ENCODE results near the gene COL28A1.
"Not testable (repeated sequence)": the region's sequence is repeated elsewhere in the genome, so short reads cannot be mapped to it uniquely, and the experiment has no call there.

COL28A1 gene

DNA sequence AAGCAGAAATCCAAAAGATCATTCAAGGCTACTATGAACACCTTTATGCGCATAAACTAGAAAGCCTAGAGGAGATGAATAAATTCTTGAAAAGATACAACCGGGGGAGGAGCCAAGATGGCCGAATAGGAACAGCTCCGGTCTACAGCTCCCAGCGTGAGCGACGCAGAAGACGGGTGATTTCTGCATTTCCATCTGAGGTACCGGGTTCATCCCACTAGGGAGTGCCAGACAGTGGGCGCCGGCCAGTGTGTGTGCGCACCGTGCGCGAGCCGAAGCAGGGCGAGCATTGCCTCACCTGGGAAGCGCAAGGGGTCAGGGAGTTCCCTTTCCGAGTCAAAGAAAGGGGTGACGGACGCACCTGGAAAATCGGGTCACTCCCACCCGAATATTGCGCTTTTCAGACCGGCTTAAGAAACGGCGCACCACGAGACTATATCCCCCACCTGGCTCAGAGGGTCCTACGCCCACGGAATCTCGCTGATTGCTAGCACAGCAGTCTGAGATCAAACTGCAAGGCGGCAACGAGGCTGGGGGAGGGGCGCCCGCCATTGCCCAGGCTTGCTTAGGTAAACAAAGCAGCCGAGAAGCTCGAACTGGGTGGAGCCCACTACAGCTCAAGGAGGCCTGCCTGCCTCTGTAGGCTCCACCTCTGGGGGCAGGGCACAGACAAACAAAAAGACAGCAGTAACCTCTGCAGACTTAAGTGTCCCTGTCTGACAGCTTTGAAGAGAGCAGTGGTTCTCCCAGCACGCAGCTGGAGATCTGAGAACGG, 70.5 kb downstream of the COL28A1 start:
- not testable (repeated sequence) for DNase-seq

DNA sequence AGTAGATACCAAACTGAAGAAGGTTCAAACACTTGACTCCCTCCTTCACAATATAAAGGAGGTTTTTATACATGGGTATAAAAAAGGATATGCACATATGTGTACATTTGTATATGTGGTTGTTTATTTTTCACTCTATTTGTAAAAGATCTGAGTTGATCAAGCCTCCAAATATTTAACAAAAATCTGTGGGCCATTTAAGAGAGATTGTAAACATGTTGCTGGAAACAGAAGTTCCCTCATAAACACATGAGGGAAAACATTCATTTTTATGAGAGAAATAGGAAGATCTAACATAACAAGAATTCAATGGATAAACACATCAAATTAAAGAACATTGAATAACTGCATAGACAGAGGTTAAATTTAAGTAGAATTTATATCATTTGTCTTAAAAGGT, 81.7 kb downstream of the COL28A1 start:
- DNase-seq, result no peak

DNA sequence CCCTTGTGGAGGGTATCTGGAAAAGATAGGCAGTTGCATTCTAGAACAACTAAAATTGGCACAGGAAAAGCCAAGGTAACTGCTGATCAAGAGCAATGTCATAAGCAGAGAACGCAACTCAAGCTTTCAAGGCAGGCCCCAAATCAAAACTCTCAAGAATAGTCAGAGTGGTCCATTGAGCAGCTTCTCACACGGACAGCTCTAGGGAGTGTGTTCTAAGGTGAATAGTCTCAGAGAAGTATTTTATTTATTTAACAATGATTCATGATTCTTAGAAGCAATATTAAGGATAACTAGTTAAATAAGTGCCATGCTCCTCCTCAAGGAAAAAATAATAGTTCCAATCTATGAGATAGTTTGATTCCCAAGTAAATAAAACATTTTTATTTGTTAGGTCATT, 83.0 kb downstream of the COL28A1 start:
- DNase-seq, result no peak

DNA sequence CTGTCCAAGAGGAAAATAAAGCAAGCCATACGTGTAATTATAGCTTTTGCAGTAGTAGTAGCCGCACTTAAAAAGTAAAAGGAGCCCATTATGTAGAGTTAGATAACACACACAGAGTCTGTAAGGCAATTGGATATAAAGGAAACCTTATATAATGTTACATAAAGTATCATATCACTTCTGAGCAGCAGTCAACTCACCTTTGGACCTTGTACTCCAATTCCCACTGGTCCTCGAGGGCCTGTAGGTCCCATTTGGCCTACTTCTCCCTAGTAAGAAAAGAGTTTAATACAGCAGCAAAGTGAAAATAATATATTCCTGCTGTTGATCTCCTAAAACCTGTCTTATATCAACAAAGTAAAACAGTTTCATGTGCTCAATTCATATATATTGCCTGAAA, 83.6 kb downstream of the COL28A1 start:
- DNase-seq, result no peak

- DNase-seq, result no peak
Measured at GRCh38 chr7:7449055-7449454, 86.6 kb downstream of the COL28A1 start.

DNA sequence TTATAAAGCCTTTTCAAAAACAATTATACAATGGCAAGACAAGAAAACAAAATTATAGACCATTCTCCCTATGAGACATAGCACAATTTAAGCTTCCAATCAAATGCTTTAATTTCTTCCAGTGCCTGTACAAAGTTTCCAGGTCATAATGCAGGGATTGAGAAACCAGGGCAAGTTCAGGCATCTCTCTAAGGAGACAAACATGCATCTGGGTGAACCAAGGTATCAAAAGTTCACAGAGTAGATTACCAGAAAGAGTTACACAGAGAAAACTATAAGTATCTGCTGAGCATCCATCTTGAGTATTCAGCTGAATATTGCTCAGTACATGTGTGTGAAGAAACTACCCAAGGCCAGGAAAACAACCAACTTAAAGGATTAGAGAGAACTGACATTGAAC, 89.1 kb downstream of the COL28A1 start:
- DNase-seq, result no peak

- DNase-seq, result no peak
Measured at GRCh38 chr7:7443806-7444350, 91.8 kb downstream of the COL28A1 start.

GRCh38 chr7:7439564-7439963, 96.1 kb downstream of the COL28A1 start:
- no peak for DNase-seq

DNA sequence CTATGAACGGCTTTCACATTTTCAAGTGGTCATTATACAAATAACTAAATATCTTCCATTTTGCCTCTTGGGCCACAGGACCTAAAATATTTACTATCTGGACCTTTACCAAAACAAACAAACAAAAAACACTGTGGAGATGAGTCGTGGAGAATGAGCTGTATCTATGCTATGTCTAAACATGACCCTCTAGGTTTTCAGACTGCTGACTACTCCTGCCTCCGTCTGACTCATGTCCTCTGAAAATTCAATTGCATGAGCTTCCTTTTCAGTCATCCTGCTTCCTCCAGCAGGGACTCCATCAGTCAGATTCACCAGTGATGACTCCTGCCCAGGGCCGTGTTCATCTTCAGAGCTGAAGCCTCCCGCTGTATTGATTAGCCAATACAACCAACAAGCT, 96.8 kb downstream of the COL28A1 start:
- no peak for DNase-seq

DNA sequence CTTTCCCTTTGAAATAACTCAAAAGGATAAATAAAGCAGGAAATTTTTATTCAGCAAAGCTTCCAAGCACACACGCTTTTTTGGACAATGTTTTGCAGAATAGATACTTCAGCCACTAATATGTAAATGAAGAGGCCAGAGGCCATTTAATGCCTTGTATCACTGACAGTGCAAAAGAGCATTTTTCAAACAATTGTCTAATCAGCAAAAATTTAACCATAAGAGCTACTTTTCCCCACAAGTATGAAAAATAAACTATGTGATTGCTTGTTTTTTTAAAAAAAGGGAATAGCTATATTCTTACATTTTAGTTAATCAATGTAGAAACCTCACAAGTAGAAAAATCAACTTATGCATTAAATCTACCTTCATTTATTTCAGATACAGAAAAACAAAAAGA, 99.7 kb downstream of the COL28A1 start:
- no peak for DNase-seq

GRCh38 chr7:7434329-7434728, 101.3 kb downstream of the COL28A1 start:
- no peak for DNase-seq

GRCh38 chr7:7433811-7434210, 101.9 kb downstream of the COL28A1 start:
- DNase-seq, result no peak

DNA sequence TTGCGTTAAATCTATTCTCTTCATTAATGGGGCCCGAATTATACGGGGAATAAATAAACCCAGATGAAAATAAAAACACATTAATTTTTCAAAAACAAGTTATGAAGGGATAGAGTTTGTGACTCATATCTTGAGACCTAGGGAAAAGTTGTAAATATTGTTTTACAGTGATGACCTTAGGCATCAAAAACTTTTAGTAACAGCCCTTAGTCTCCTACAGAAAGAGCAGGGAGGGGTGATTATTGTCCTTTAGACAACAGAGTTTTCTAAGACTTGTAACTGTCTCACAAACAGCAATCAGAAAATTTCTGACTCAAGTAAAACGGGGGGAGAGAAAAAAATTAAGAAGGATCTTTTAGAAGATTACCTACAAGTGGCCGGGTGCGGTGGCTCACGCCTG, 102.7 kb downstream of the COL28A1 start:
- no peak for DNase-seq

DNA sequence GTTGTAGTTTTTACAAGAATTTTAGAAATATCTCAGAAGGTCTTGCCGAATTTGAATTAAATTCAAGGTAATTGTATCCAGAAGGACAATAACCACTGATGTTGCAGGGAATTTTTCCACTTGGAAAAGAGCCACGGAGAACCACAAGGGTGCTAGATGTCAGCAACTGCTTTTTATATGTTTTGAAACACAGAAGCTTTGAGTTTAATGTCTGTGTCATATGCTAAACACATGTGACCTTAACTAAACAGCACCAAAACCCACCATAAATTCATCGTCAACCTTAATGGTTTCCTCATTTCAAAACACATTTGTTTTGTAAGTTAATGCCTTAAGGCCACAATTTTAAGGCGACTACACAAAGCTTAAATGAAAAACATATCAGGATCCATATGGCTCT, 106.9 kb downstream of the COL28A1 start:
- DNase-seq, result peak; percentile 13

DNA sequence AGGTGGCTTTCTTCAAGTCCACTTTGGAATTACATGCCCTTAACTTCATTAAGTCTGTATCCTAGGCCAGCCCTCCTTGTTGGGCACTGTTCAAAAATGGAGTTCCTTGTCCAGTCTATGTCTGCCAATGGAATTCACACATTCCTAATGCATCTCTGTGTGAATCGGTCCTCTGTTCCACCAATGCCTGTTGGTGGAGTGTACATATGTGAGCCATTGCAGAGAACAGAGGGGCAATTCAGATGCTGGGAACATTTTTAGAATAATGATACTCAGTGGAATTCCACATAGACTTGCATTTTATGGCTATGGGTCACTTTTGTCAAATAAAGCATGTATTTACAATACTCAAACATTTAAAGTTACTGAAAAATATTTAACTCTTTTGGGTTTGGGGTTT, 108.3 kb downstream of the COL28A1 start:
- DNase-seq, result no peak

DNA sequence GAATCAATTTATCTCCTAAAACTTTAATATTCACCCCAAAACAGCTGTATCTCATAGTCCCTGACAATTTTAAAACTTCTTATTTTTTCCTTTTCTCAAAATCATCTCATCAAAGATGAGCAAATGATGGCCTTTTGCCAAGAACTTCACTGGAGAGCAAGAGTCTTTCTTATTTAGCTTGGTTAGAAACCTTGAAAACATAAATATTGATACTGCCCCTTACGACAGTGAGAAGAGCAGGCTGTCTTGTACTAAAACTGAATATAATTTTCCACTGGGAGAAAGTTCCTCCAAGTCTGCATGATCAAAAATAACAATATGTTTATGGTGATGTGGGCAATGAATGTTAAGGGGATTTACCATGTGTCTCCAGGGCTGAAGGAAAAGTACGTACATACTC, 109.0 kb downstream of the COL28A1 start:
- DNase-seq, result no peak

GRCh38 chr7:7425321-7425720, 110.4 kb downstream of the COL28A1 start:
- DNase-seq, result no peak

DNA sequence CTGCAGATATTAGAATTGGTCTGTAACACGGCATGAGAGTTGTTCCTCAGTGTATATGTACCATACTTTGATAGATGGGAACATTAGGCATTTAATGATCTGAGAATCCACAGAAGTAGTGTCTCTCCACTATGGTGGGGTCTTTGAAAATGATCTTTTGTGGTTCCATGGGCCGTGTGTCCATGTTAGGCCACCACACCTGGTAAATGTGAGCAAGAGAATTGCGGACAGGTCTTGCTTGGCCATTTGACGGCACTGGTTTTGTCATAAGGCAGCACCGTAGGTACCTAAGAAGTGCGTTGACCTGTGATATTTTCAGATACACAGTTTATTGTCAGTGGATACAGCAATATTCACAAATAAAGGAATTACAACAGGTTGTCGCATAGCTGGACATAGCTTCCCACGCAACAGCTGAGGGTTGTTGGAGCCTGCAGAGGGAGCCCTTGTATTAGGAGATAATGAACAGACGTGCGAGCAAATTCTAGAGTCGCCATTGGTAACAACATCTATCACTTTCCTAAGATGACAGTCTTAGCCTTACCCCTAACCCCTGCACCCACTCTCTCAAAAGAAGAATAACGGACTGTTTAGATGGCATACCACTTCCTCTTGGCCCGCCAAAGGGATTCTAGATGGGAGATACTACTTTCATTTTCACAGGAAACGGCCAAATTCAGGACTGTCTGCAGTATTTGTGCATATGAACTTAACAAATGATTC, 111.4 kb downstream of the COL28A1 start:
- peak; percentile 42 for DNase-seq

DNA sequence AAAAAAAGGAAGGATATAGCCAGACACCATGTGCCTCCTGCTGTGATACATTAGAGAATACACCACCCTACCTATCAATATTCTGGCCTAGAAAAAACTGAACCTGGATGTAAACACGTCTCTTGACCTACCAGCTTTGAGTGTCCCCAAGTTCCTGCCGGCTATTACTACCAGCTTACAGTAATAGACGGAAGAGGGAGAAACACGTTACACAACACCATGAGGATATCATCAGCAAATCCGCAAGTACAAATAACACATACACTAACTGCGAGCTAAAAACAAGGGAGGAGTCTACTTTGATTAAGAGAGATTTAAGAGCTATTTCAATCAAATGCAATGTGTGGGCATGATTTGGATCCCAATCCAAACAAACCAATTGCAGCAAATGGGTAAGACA, 113.0 kb downstream of the COL28A1 start:
- DNase-seq, result no peak

DNA sequence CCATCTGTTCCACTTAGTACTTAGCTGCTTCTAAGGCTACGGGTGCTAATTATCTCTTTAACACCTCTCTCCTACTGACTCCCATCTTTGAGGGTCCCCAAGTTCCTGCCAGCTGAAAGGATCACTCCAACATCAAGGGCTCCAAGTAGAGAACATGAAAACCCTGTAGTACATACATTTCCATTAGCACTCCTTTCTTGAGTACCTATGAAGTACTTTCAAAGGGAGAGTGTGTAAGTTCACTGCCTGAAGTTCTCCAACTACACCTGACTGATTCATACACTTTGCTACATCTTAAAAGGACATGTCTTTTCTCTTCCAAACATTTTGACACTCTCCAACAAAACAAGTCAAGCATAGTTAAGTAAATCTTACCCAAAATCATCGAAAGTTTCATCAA, 113.8 kb downstream of the COL28A1 start:
- no peak for DNase-seq

DNA sequence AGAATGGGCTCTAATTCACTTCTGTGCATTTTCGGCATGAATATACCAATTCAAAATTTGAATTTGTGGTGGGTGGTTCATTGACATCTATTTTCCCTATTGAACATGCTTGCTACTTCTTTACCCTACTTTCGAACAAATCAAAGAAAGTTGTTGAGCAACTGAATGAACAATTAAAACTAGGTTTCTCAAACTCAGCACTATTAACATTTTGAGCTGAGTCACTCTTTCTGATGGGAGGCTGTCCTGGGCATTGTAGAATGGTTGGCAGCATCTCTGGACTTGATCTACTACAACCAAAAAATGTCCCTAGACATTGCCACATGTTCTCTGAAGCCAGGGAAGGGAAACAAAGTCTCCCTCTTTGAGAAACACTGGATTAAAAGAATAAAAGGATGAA, 116.7 kb downstream of the COL28A1 start:
- no peak for DNase-seq

DNA sequence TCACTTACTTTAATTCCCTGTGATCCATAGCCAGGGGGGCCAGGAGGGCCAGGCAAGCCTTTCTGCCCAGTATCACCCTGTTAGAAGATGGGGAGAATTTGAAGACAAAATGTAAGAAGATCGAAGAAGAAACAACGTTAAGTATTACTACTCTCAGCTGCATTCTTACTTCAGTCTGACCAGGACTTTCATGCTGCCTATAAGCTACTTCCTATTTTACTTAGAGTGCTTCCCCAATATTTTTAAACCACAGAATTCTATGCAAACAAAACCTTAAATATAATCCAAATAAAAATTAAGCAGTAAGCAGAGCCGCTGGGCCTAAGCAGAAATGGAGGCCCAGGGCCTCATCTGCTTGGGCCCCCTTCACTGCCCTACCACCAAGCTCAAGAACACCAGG, 117.8 kb downstream of the COL28A1 start:
- no peak for DNase-seq

DNA sequence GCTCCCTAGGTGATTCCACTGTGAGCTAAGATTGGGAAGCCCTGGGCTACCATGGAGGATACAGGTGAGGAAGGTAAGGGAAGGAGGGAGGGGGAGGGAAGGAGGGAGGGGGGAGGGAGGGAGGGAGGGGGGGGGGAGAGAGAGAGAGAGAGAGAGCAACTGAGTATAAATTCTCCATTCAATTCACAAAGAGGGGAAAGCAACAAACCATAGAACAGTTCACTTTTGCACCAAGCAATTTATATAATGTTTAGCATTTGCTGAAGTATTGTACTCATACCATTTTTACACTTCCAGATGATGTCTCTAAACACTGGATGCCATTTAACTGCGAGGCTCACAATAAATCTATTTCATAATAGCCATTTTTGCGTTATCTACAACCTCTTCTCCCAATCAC, 118.3 kb downstream of the COL28A1 start:
- no peak for DNase-seq
